ENCODE measurements around the gene MAP7D2. TPM values are rescaled to one million over a fixed set of nuclear protein-coding genes. Genes with fewer than 3 reads are reported as not detected.

MAP7D2 gene
- total and polyA plus RNA-seq, 9 of the 15 experiments (the other 6 are each of a cell fraction or from before 2014, with no cell fraction given) = 0.01 to 0.04 (median 0.03) TPM; not detected in 4

- Histone ChIP-seq H3K36me3 (ENCODE audit: control insufficient read depth, insufficient read depth, low read length) (no peaks in the 10 kb centered on the region), H3K9me3 (replicated peaks; ENCODE audit: control insufficient read depth, insufficient read depth, low read depth, low read length) (no peaks in the 10 kb centered on the region), H3K27me3 (ENCODE audit: control insufficient read depth in 2 of 2, insufficient read depth in 2 of 2, low read length in 2 of 2) (no peaks in the 10 kb centered on the region), H2AFZ (ENCODE audit: low read depth, low read length) (no peak overlapping the region), H3K9ac (ENCODE audit: insufficient read depth in 1 of 2, low read depth in 2 of 2, low read length in 2 of 2) (no peak overlapping the region), H3K27ac (ENCODE audit: extremely low read depth, low read depth, low read length) (no peak overlapping the region), H3K4me2 (ENCODE audit: insufficient read depth, low read length) (no peak overlapping the region), H3K79me2 (ENCODE audit: control insufficient read depth, insufficient read depth, low read length) (no peaks in the 10 kb centered on the region), H4K20me1 (replicated peaks; ENCODE audit: control insufficient read depth, insufficient read depth, low read length) (no peaks in the 10 kb centered on the region), H3K9me1 (ENCODE audit: control insufficient read depth, insufficient read depth, low read length) (no peaks in the 10 kb centered on the region), H3K4me1 (replicated peaks in 1 of 2; ENCODE audit: control insufficient read depth in 2 of 2, insufficient read depth in 2 of 2, low read length in 2 of 2) (no peaks in the 10 kb centered on the region), H3K4me3 (no peak overlapping the region)
- in situ Hi-C loops (cut with MboI) (no loop called here), intact Hi-C loops (cut with micrococcal nuclease) (no loop called here)
- BruUV-seq (replicated peaks) = no TSS peak
- ATAC-seq (no peak), FAIRE-seq (no peak), DNase-seq (ENCODE audit: extremely low read depth in 1 of 4, low spot score in 3 of 4) (no peak)
- POLR2A ChIA-PET = no interaction called here
- CTCF ChIA-PET (ENCODE audit: low intra/inter-chr PET ratio) = no interaction called here
- 88% methylated on average over 1 of the region's 1 CpG for WGBS (ENCODE audit: insufficient coverage, low coverage, missing lambda C conversion rate)
- TF ChIP-seq ZNF583 (CRISPR knock-in tag; IDR thresholded peaks at IDR 0.05) (no peak), HDAC6 (IDR thresholded peaks at IDR 0.05; ENCODE audit: low read depth, low read length) (no peak), ZNF12 (CRISPR knock-in tag; IDR thresholded peaks at IDR 0.05) (no peak), NFE2 (IDR thresholded peaks at IDR 0.05; ENCODE audit: low read depth) (no peak), JUNB (CRISPR knock-in tag; conservative IDR thresholded peaks at IDR 0.05) (no peak), MCM3 (IDR thresholded peaks at IDR 0.05) (no peak), HBP1 (CRISPR knock-in tag; IDR thresholded peaks at IDR 0.05) (no peak), NFATC3 (IDR thresholded peaks at IDR 0.05) (no peak), LARP7 (IDR thresholded peaks at IDR 0.05) (no peak), FOXO4 (CRISPR knock-in tag; IDR thresholded peaks at IDR 0.05) (no peak), PPARD (CRISPR knock-in tag; IDR thresholded peaks at IDR 0.05) (no peak)
These were observed 155.8 kb downstream of the MAP7D2 start for GRCh38 chrX:19960913-19961312.
